ENCODE results near the gene YIPF6. TPM values are rescaled to one million over a fixed set of nuclear protein-coding genes. Genes with fewer than 3 reads are reported as not detected.

Gene YIPF6
- 39.4 and 46.4 TPM in 2 replicates for total RNA-seq

GRCh38 chrX:68498508-68499379, at the start of gene YIPF6:
Gene YIPF6 (plus strand): TSS chrX:68499051. CDS start chrX:68499067, 16 bp downstream.

Small RNAs within 50 kb of the gene (small RNA-seq; reads per million reads assigned to genes)
- gene RNU6-245P (ENCODE audit: low replicate concordance): 0.13 reads per million

Other genes starting within 250 kb of the YIPF6 start
- 3.1 and 7.4 TPM in 2 replicates for gene OPHN1, start 65.6 kb upstream of the YIPF6 start, total RNA-seq
- 0.22 and 0.86 TPM in 2 replicates for gene STARD8, start 148.6 kb downstream of the YIPF6 start, total RNA-seq